HEK293T (cell line): ENCODE measurements around the gene PLEKHG4.

Experiments
- BHLHE40 ChIP-seq: fragments of 450-650 bp; IDR thresholded peaks from 2 replicates; pipeline ENCODE4 v1.6.1; 2016; ENCODE audit warnings: mild to moderate bottlenecking, moderate library complexity, borderline replicate concordance
- FOXA1 ChIP-seq: fragments of 450-650 bp; IDR thresholded peaks from 2 replicates; pipeline ENCODE4 v1.6.1; 2016; ENCODE audit warnings: mild to moderate bottlenecking
- FOXK2 ChIP-seq: fragments of 450-650 bp; IDR thresholded peaks from 2 replicates; pipeline ENCODE4 v1.6.1; 2016; ENCODE audit warnings: mild to moderate bottlenecking
- TARDBP ChIP-seq: fragments of 450-650 bp; IDR thresholded peaks from 2 replicates; pipeline ENCODE4 v1.6.1; 2016

GRCh38 chr16:67249178-67250044 is 29.9 kb upstream of the PLEKHG4 start:
- TF ChIP-seq TARDBP (no peak), FOXA1 (no peak), FOXK2 (no peak), BHLHE40 (no peak)
